Left kidney (tissue), 2 donors: ENCODE measurements around the gene NMRK2. TPM values are rescaled to one million over a fixed set of nuclear protein-coding genes. Genes with fewer than 3 reads are reported as not detected.
A peak's percentile ranks its signal among the peaks of the same experiment; 100 is the strongest.
"Not testable (repeated sequence)": the region's sequence is repeated elsewhere in the genome, so short reads cannot be mapped to it uniquely, and the experiment has no call there.

Experiments
- DNase-seq: peaks from one replicate; pipeline ENCODE4 v3.0.0-alpha.2; 2013
- polyA plus RNA-seq: library from polyadenylated mRNA; unstranded; fragments of 120-200 nt; gene quantifications from one replicate; pipeline ENCODE4 v1.2.1, GENCODE V29; 2013; ENCODE audit not compliant: insufficient read length

The NMRK2 gene
- polyA plus RNA-seq, 1 donor = not detected

DNA sequence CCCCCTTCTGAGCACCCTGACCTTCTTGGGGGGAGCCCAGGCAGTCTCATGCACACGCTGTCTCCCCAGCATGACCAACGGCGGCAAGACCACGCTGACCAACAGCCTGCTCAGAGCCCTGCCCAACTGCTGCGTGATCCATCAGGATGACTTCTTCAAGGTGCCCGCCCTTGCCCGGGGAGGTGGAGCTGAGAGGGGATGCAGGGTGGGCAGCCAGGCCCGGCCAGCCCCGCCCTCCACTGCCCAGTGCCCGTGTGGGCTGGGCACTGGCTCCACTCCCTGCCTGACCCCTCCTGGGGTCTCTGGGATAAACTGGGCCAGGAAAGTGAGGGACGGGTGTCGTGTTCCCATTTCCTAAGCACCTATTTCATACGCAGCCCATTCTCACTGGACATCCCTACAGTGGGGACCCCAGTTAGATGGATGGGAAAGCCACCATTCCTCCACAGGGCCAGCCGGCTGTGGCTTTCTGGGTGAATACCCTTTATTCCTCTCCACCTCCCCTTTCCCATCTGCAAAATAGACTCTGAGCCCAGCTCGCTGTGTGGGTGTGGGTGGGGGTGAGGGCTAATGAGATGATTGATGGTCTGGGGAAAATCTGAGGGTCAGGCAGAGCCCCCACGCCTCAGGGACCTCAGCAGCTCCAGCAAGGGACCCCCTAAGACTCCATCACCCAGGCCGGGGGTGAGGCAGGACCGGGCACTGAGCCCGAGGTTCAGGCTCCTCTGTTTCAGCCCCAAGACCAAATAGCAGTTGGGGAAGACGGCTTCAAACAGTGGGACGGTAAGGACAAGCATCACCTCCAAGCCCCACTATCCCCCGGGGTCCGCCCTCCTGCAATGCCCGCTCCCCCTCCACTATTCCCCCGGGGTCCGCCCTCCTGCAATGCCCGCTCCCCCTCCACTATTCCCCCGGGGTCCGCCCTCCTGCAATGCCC is 3.9 kb downstream of the NMRK2 start:
- no peak for DNase-seq

- DNase-seq = not testable (repeated sequence)
Measured at GRCh38 chr19:3938300-3938950, 5.6 kb downstream of the NMRK2 start.

DNA sequence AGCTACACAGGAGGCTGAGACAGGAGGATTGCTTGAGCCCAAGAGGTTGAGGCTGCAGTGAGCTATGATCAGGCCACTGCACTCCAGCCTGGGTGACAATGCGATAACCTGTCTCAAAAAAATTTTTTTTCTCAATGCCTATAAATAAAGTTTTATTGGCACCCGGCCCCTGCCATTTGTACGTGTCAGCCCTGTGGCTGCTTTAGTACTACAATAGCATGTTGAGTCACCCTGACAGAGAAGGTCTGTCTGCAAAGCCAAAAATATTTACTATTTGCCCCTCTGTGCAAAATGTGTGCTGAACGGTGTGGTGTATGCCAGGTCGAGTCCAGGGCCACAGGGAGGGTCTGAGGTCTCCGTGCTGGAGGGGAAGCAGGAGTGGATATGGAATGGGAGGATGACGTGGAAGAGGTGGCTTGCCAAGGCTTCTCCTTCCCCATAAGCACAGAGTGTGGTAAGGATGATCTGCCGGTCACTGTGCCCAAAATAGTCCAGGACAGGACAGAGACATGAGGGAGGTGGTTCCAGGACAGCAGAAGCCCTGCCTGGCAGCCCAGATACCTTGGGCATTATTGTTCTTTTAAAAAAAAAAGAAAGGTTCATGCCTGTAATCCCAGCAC is 10.0 kb downstream of the NMRK2 start:
- DNase-seq = no peak

- no peak for DNase-seq
Measured at GRCh38 chr19:3944018-3944721, 11.3 kb downstream of the NMRK2 start.

- no peak for DNase-seq
Measured at GRCh38 chr19:3945838-3946237, 13.0 kb downstream of the NMRK2 start.

- DNase-seq = not testable (repeated sequence)
Measured at GRCh38 chr19:3947316-3947933, 14.6 kb downstream of the NMRK2 start.

- no peak for DNase-seq
Measured at GRCh38 chr19:3949294-3949693, 16.4 kb downstream of the NMRK2 start.

DNA sequence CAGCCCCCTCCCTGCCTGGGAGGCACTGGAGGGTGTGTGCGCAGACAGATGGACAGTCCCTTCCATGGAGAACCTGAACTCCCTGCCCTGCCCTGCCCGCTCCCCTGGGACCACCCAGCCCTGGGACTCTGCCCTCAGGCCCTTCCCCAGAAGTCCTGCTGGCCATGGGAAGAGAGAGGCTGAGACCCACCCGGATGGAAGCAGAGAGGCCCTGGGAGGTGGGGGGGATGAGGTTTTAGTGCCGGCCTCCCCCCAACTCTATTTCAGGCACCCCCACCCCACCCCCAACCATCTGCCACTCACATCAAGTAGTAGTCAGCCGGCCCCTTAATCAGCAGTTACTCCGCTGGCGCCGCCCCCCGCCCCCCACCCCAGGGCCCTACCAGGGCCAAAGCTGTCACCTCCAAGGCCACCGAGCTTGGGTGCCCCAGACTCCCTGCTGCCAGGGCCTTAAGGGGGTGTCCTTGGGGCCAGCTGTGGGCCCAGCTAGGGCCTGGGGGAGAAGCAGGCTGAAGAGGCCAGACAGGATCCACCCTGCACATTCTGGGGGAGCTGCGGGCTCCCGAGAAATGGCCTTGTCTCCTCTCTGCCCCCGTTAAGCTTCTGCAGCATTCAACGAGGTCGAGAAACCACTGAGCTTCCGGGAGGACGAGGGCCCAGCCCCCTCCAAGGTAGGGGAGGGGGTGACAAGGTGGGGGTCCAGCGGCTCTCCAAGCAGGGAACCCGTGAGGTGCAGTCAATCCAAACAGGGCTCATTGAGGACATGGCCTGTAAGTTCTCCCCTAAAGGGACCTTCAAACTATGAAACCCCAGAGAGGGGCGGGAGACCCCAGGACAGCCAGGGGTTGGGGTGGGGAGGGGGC is 17.4 kb downstream of the NMRK2 start:
- no peak for DNase-seq

GRCh38 chr19:3950871-3951861 is 18.3 kb downstream of the NMRK2 start:
- DNase-seq = peak; percentile 33

GRCh38 chr19:3952755-3953276 is 19.9 kb downstream of the NMRK2 start:
- DNase-seq = not testable (repeated sequence)

- no peak for DNase-seq
Measured at GRCh38 chr19:3954107-3954506, 21.2 kb downstream of the NMRK2 start.

DNA sequence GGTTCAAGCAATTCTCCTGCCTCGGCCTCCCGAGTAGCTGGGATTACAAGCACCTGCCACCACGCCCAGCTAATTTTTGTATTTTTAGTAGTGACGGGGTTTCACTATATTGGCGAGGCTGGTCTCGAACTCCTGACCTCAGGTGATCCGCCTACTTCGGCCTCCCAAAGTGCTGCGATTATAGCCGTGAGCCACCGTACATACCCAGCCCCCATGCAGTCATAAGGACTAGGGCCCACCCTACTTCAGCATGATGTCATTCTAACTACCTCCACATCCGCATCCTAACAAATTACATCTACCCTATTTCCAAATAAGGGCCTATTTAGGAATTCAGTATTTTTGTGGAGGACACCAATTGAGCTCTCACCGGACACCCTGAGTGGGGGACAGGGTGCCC is 22.4 kb downstream of the NMRK2 start:
- DNase-seq = not testable (repeated sequence)

DNA sequence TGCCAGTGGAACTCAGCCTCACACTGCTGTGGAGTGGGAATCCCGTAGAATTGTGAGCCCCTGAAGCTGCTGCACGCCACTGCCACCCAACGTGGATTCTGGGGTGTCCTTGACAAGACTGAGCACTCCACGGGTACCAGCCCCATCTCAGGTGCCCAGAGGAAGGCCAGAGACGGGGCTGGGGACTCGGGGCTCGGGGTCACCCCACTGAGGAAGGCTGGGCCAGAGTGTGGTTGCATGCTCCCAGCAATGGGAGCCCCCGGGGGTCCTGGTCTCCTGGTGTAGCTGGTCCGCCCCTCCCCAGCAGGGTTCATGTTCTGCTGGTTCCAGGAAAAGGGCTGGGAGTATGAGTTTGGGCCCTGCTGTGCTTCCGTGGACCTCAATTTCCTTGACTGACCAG is 22.8 kb downstream of the NMRK2 start:
- DNase-seq = no peak

- no peak for DNase-seq
Measured at GRCh38 chr19:3958836-3959765, 26.2 kb downstream of the NMRK2 start.

- DNase-seq = no peak
Measured at GRCh38 chr19:3959766-3960131, 26.9 kb downstream of the NMRK2 start.

DNA sequence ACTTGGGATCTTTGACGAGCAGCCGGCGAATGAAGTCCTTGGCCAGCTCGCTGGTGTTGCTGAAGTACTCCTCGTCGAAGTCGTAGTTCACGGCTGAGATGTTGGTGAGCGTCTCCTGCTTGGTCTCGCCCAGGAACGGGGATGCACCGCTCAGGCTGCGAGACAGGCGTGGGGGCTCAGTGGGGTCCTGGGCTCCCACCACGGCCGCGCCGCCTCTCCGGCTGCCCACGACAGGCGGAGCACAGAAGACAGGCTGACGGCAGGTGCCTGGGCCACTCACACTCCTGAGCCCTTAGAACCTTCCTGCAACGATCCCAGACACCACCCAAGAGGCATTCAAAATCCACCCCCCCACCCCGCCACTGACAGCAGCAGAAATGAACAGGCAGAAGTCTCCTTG is 28.1 kb downstream of the NMRK2 start:
- no peak for DNase-seq

DNA sequence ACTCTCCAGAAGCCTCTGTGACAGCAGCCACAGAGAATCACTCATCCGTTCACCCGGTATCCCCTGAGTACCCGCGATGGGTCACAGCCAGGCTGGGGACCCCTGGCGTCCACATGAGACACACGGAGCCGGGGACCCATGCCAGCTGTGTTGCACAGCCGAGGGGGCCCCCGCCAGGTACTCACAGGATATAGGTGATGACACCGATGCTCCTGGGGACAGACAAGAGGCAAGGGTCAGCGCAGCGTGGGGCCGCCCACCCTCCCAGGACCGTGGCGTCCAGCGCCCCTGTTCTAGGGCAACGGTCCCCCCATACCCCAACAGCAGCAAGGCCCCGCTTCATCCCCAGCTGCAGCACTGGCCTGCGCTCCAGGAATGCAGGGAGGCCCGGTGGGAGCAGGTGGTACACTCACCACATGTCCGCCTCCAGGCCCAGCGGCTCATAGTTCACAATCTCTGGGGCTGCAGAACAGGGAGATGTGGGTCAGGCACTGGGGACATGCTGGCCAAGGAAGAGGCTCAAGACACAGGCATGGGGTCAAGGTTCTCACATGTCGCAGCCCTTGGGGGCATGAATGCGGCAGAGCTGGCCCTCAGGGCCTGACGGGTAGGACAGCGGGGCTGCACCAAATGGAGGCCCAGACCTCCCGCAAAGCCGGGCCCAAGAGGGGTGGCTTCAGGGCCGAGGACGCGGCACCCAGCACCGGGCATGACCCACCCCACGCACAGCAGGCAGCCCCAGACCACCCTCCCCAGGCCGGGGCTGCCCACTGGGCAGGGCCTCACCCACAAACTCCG is 30.8 kb downstream of the NMRK2 start:
- no peak for DNase-seq
